Mesothelial cell of epicardium (in vitro differentiated cells): ENCODE measurements around the gene ZNF79. TPM values are rescaled to one million over a fixed set of nuclear protein-coding genes. Genes with fewer than 3 reads are reported as not detected.

Experiments
- DNase-seq, 2 experiments: peaks; one replicate each; pipeline ENCODE4 v3.0.0; 2021; ENCODE audit warnings: low spot score in 2 of 2; ENCODE audit not compliant: unreplicated experiment in 2 of 2
- H3K27ac Mint-ChIP-seq: 2 replicates; pipeline ENCODE4 v1.8.0; 2021; ENCODE audit warnings: mixed read lengths
- H3K27me3 Mint-ChIP-seq: 2 replicates; pipeline ENCODE4 v1.8.0; 2021; ENCODE audit warnings: low read depth, mixed read lengths
- H3K36me3 Mint-ChIP-seq: 2 replicates; pipeline ENCODE4 v1.8.0; 2021; ENCODE audit warnings: mixed read lengths
- H3K4me1 Mint-ChIP-seq: 2 replicates; pipeline ENCODE4 v1.8.0; 2021; ENCODE audit warnings: mixed read lengths
- H3K4me3 Mint-ChIP-seq: 2 replicates; pipeline ENCODE4 v1.8.0; 2021; ENCODE audit warnings: mild to moderate bottlenecking, moderate library complexity, mixed read lengths
- H3K9me3 Mint-ChIP-seq: 2 replicates; pipeline ENCODE4 v1.8.0; 2021; ENCODE audit warnings: mixed read lengths
- total RNA-seq: library from RNA; stranded (reverse); gene quantifications from 3 replicates; pipeline ENCODE4 v1.2.1, GENCODE V29; 2021
- TF ChIP-seq, protein P1 (sequence below): fragments of 200-600 bp; sonication (generic); IDR thresholded peaks from one replicate; pipeline ENCODE4 v1.5.0; 2021; ENCODE audit warnings: antibody characterized with exemption; ENCODE audit not compliant: unreplicated experiment

Gene ZNF79
- total RNA-seq, 1 donor from 2014 or later, result 11.0 TPM

DNA sequence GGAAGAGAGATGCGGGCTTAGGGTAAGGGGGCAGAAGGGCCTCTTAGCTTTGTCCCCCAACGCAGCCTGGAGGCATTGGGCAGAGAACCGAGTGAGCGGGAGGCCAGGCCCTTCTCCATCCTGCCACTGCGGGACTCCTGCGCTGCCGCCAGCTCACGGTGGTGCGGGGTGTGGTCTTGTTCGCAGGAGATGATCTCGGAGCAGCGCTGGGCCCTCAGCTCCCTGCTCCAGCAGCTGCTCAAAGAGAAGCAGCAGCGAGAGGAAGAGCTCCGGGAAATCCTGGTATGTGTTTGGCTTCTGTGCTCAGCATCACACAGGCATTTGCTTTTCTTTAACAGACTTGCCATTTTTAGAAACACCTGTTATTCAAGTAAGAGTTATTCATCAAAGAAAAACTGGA, 68.4 kb downstream of the ZNF79 start:
- no peak overlapping the region for H3K27ac Mint-ChIP-seq
- H3K4me1 Mint-ChIP-seq, result no peaks in the 10 kb centered on the region
- no peak for DNase-seq
- H3K36me3 Mint-ChIP-seq, result peaks cover 10% of the 10 kb centered on the region
- TF ChIP-seq, protein P1, sequence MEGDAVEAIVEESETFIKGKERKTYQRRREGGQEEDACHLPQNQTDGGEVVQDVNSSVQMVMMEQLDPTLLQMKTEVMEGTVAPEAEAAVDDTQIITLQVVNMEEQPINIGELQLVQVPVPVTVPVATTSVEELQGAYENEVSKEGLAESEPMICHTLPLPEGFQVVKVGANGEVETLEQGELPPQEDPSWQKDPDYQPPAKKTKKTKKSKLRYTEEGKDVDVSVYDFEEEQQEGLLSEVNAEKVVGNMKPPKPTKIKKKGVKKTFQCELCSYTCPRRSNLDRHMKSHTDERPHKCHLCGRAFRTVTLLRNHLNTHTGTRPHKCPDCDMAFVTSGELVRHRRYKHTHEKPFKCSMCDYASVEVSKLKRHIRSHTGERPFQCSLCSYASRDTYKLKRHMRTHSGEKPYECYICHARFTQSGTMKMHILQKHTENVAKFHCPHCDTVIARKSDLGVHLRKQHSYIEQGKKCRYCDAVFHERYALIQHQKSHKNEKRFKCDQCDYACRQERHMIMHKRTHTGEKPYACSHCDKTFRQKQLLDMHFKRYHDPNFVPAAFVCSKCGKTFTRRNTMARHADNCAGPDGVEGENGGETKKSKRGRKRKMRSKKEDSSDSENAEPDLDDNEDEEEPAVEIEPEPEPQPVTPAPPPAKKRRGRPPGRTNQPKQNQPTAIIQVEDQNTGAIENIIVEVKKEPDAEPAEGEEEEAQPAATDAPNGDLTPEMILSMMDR, result no peak
- H3K9me3 Mint-ChIP-seq, result no peaks in the 10 kb centered on the region
- H3K27me3 Mint-ChIP-seq, result no peaks in the 10 kb centered on the region
- H3K4me3 Mint-ChIP-seq, result no peak overlapping the region

DNA sequence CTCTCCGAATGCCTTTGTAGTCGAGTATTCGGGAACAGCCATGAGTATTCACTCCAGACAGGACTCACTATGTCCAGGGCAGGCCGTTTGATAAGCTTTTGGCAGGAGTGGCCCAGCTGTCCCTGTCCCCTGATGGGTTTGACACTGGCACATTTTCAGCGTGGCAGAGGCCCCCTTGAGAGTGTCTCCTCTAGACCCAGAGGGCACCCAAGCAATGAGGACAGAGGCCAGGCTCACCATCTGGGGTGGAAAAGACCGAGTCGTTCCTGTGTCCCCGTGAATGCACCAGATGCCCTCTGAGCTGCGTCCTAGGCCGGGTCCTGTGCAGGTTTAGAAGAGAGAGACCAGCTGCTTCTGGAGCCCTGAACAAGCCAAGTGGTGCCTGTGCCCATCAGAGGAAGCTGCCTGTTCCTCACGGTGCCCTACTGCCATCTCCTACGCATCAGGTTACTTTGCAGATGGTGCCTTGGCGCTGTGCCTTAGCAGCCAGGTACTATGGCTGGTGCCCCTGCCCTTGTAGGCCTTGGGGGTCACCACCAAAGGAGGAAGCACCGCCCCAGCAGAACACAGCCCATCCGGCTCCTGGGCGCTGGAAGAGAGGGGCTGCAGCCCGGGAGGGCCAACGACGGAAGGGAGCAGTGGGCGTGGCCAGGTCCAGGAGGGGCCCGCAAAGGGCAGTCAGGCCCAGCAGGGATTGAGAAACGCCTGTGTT, 69.6 kb downstream of the ZNF79 start:
- Mint-ChIP-seq H3K9me3 (no peaks in the 10 kb centered on the region), H3K4me3 (no peak overlapping the region), H3K4me1 (no peaks in the 10 kb centered on the region), H3K36me3 (peaks cover 10% of the 10 kb centered on the region), H3K27me3 (no peaks in the 10 kb centered on the region), H3K27ac (no peak overlapping the region)
- TF ChIP-seq, protein P1, result no peak
- DNase-seq, result no peak

DNA sequence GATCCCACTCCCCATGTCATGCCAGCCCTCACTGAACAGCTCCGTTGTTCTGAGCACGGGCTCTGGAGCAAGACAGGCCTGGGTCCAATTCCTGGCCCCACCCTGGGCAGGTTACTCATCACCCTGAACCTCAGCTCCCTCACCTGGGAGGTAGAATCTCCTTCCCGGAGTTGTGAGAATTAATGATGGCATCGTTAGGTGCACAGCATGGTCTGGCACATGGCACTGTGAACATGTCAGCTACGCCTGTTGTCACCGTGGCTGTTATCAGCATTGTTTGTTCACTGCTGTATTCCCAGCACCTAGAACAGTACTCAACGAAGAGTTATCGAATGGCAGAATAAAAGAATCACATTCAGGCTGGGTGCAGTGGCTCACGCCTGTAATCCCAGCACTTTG, 70.1 kb downstream of the ZNF79 start:
- no peak for DNase-seq
- H3K4me1 Mint-ChIP-seq, result no peaks in the 10 kb centered on the region
- TF ChIP-seq, protein P1, result no peak
- H3K27ac Mint-ChIP-seq, result no peak overlapping the region
- no peaks in the 10 kb centered on the region for H3K9me3 Mint-ChIP-seq
- H3K27me3 Mint-ChIP-seq, result no peaks in the 10 kb centered on the region
- H3K4me3 Mint-ChIP-seq, result no peak overlapping the region
- peaks cover 8% of the 10 kb centered on the region for H3K36me3 Mint-ChIP-seq

Other genes with a start within 250 kb of the ZNF79 start
- gene GARNL3, start 159.6 kb upstream of the ZNF79 start, total RNA-seq, result 51.1 to 51.5 TPM (median 51.1 TPM) in 3 replicates
- 30.9 to 36.0 TPM (median 32.7 TPM) in 3 replicates for gene SLC2A8, start 27.2 kb upstream of the ZNF79 start, total RNA-seq
- 1,125 to 1,180 TPM (median 1,165 TPM) in 3 replicates for gene RPL12, start 27.0 kb downstream of the ZNF79 start, total RNA-seq
- gene LRSAM1, start 27.1 kb downstream of the ZNF79 start, total RNA-seq, result 27.1 to 28.0 TPM (median 27.4 TPM) in 3 replicates
- gene STXBP1, start 187.9 kb downstream of the ZNF79 start, total RNA-seq, result 94.9 to 112 TPM (median 105 TPM) in 3 replicates